OCI-LY3 (cell line): ENCODE results near the gene ERAP2.

Source experiments
- EZH2phosphoT487 ChIP-seq: fragments of 200-600 bp; shearing (Covaris generic); IDR thresholded peaks from 2 replicates; pipeline ENCODE4 v1.6.1; 2018; ENCODE audit warnings: antibody characterized with exemption, mixed run types, low read depth
- TF ChIP-seq, protein P1 (sequence below): fragments of 200-600, 300-600 bp; sonication (generic); IDR thresholded peaks from 2 replicates; pipeline ENCODE4 v1.5.1; 2014; ENCODE audit warnings: antibody characterized with exemption, low read length, low read depth

DNA sequence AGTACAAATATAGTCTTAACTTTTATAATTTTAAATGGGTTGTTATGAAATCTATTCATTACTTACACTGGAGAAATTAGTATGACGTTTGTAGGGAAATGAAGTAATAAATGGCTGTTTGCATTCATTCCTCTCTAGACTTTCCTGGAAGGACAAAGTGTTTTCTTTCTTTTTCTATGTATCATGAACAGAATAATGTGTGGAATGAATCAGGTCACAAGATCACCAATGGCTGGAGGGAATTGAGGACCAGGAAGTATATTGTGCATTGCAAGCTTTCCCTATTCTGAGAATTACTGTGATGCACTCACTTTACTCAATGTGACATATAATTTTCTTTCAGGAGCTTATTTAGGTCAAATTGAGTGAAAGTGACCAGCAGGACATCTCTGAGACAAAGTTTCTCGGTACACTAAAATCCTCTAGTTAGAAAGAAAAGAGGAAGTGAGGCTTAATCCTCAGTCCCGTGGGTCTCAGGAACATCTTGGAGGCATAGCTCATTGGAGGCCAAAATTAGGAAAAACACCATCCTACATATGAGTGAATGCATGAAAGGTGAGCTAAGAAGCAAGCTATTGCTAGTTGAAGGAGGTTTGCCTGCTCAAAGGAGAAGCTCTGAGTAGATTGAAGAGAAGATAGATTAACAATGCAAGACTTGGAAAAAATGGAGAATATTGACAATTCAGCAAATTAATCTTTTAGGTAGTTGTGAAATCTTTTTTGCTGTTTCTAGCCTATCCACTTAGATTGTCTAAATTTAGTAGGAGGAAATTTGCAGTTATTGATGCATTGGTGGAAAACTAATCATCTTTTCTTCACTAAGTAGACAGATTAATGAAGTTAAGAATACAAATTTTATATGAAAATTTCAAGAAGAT lies 28.0 kb downstream of the ERAP2 start:
- TF ChIP-seq, protein P1, sequence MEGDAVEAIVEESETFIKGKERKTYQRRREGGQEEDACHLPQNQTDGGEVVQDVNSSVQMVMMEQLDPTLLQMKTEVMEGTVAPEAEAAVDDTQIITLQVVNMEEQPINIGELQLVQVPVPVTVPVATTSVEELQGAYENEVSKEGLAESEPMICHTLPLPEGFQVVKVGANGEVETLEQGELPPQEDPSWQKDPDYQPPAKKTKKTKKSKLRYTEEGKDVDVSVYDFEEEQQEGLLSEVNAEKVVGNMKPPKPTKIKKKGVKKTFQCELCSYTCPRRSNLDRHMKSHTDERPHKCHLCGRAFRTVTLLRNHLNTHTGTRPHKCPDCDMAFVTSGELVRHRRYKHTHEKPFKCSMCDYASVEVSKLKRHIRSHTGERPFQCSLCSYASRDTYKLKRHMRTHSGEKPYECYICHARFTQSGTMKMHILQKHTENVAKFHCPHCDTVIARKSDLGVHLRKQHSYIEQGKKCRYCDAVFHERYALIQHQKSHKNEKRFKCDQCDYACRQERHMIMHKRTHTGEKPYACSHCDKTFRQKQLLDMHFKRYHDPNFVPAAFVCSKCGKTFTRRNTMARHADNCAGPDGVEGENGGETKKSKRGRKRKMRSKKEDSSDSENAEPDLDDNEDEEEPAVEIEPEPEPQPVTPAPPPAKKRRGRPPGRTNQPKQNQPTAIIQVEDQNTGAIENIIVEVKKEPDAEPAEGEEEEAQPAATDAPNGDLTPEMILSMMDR = no peak
- TF ChIP-seq EZH2phosphoT487 = no peak
